Activated T-cell treated with anti-CD3 and anti-CD28 coated beads, Interleukin-2, amount 50 U/mL, for 4 hours (primary cell): ENCODE measurements around the gene SNX13. TPM values are rescaled to one million over a fixed set of nuclear protein-coding genes. Genes with fewer than 3 reads are reported as not detected.

ENCODE experiments used
- ATAC-seq, 2 donors: fragments of 200-7000 bp; cut with Tn5 transposase; one replicate each; pipeline ENCODE4 v1.10.0; 2021
- DNase-seq: peaks from one replicate; pipeline ENCODE4 v3.0.0-alpha.2; 2020
- H3K27me3 Mint-ChIP-seq: one replicate; pipeline ENCODE4 v1.8.0; 2021; ENCODE audit warnings: low read depth, mixed read lengths
- H3K36me3 Mint-ChIP-seq: one replicate; pipeline ENCODE4 v1.8.0; 2022; ENCODE audit warnings: mixed read lengths; ENCODE audit not compliant: insufficient read depth
- H3K4me1 Mint-ChIP-seq: one replicate; pipeline ENCODE4 v1.8.0; 2021; ENCODE audit warnings: low read depth, mixed read lengths
- H3K4me3 Mint-ChIP-seq: one replicate; pipeline ENCODE4 v1.8.0; 2021; ENCODE audit warnings: mild to moderate bottlenecking, moderate library complexity, mixed read lengths
- H3K9me3 Mint-ChIP-seq: one replicate; pipeline ENCODE4 v1.8.0; 2021; ENCODE audit warnings: mixed read lengths
- total RNA-seq, 3 donors: library from RNA; stranded (reverse); gene quantifications; one replicate each; pipeline ENCODE4 v1.2.1, GENCODE V29; 2021

Gene SNX13
- total RNA-seq, result 10 to 100 TPM; 20.8 to 23.7 (median 22.5) TPM

GRCh38 chr7:17940302-17940883 lies at the start of gene SNX13:
TSS of gene SNX13 (minus strand) at chr7:17940494. CDS start at chr7:17940295, 199 bp downstream.
- Mint-ChIP-seq H3K36me3 (peaks cover 1% of the 10 kb centered on the region), H3K4me3 (peak within 1 kb of the TSS; percentile 98), H3K9me3 (no peaks in the 10 kb centered on the region), H3K4me1 (peaks cover 42% of the 10 kb centered on the region), H3K27me3 (no peaks in the 10 kb centered on the region)
- ATAC-seq (peak; percentile 96 to 97), DNase-seq (peak; percentile 83)

GRCh38 chr7:17989546-17989945 lies 49.3 kb upstream of the SNX13 start:
- Mint-ChIP-seq H3K36me3 (no peaks in the 10 kb centered on the region), H3K4me1 (peaks cover 4% of the 10 kb centered on the region), H3K9me3 (no peaks in the 10 kb centered on the region), H3K4me3 (no peak overlapping the region), H3K27me3 (peaks cover 7% of the 10 kb centered on the region)
- ATAC-seq (no peak), DNase-seq (no peak)

GRCh38 chr7:17988858-17989257 lies 48.6 kb upstream of the SNX13 start:
- peaks cover 2% of the 10 kb centered on the region for H3K4me1 Mint-ChIP-seq
- no peaks in the 10 kb centered on the region for H3K36me3 Mint-ChIP-seq
- DNase-seq, result no peak
- H3K27me3 Mint-ChIP-seq, result peaks cover 7% of the 10 kb centered on the region
- no peak overlapping the region for H3K4me3 Mint-ChIP-seq
- no peaks in the 10 kb centered on the region for H3K9me3 Mint-ChIP-seq
- ATAC-seq, result no peak

- no peaks in the 10 kb centered on the region for H3K4me1 Mint-ChIP-seq
- DNase-seq, result no peak
- peaks cover 7% of the 10 kb centered on the region for H3K27me3 Mint-ChIP-seq
- no peaks in the 10 kb centered on the region for H3K9me3 Mint-ChIP-seq
- no peak overlapping the region for H3K4me3 Mint-ChIP-seq
- H3K36me3 Mint-ChIP-seq, result no peaks in the 10 kb centered on the region
- no peak for ATAC-seq
Measured at GRCh38 chr7:17988141-17988540, 47.8 kb upstream of the SNX13 start.

- Mint-ChIP-seq H3K4me3 (no peak overlapping the region), H3K36me3 (no peaks in the 10 kb centered on the region)
Measured at GRCh38 chr7:17986851-17987250, 46.6 kb upstream of the SNX13 start.

GRCh38 chr7:17985473-17986239 lies 45.4 kb upstream of the SNX13 start:
- H3K4me3 Mint-ChIP-seq, result no peak overlapping the region
- H3K4me1 Mint-ChIP-seq, result no peaks in the 10 kb centered on the region
- H3K27me3 Mint-ChIP-seq, result peaks cover 7% of the 10 kb centered on the region
- H3K9me3 Mint-ChIP-seq, result no peaks in the 10 kb centered on the region
- no peaks in the 10 kb centered on the region for H3K36me3 Mint-ChIP-seq
- DNase-seq, result no peak
- no peak for ATAC-seq

More at GRCh38 chr7:17986851-17987250, 46.6 kb upstream of the SNX13 start:
- Mint-ChIP-seq H3K4me1 (no peaks in the 10 kb centered on the region), H3K27me3 (peaks cover 7% of the 10 kb centered on the region), H3K9me3 (no peaks in the 10 kb centered on the region)
- DNase-seq, result no peak
- no peak for ATAC-seq

- Mint-ChIP-seq H3K4me3 (no peak overlapping the region), H3K27me3 (peaks cover 5% of the 10 kb centered on the region), H3K36me3 (no peaks in the 10 kb centered on the region), H3K9me3 (no peaks in the 10 kb centered on the region), H3K4me1 (no peaks in the 10 kb centered on the region)
- DNase-seq, result no peak
- no peak for ATAC-seq
Measured at GRCh38 chr7:17984288-17984687, 44.0 kb upstream of the SNX13 start.

- H3K4me3 Mint-ChIP-seq, result no peak overlapping the region
- no peaks in the 10 kb centered on the region for H3K4me1 Mint-ChIP-seq
- no peaks in the 10 kb centered on the region for H3K9me3 Mint-ChIP-seq
- no peak for ATAC-seq
- H3K36me3 Mint-ChIP-seq, result no peaks in the 10 kb centered on the region
- H3K27me3 Mint-ChIP-seq, result peaks cover 5% of the 10 kb centered on the region
- DNase-seq, result no peak
Measured at GRCh38 chr7:17983221-17984062, 43.1 kb upstream of the SNX13 start.

GRCh38 chr7:17976952-17977351 lies 36.7 kb upstream of the SNX13 start:
- no peak for ATAC-seq
- no peak for DNase-seq
- H3K36me3 Mint-ChIP-seq, result no peaks in the 10 kb centered on the region
- H3K9me3 Mint-ChIP-seq, result no peaks in the 10 kb centered on the region
- H3K27me3 Mint-ChIP-seq, result peaks cover 7% of the 10 kb centered on the region
- no peaks in the 10 kb centered on the region for H3K4me1 Mint-ChIP-seq
- no peak overlapping the region for H3K4me3 Mint-ChIP-seq

GRCh38 chr7:17971411-17971810 lies 31.1 kb upstream of the SNX13 start:
- Mint-ChIP-seq H3K27me3 (peaks cover 4% of the 10 kb centered on the region), H3K4me3 (no peak overlapping the region), H3K9me3 (no peaks in the 10 kb centered on the region), H3K36me3 (no peaks in the 10 kb centered on the region), H3K4me1 (no peaks in the 10 kb centered on the region)
- no peak for DNase-seq
- no peak for ATAC-seq

- Mint-ChIP-seq H3K9me3 (no peaks in the 10 kb centered on the region), H3K27me3 (peaks cover 4% of the 10 kb centered on the region), H3K4me1 (no peaks in the 10 kb centered on the region), H3K36me3 (no peaks in the 10 kb centered on the region), H3K4me3 (no peak overlapping the region)
- no peak for ATAC-seq
- DNase-seq, result no peak
Measured at GRCh38 chr7:17968791-17969715, 28.8 kb upstream of the SNX13 start.

- H3K36me3 Mint-ChIP-seq, result no peaks in the 10 kb centered on the region
- no peaks in the 10 kb centered on the region for H3K9me3 Mint-ChIP-seq
- peaks cover 4% of the 10 kb centered on the region for H3K27me3 Mint-ChIP-seq
- H3K4me3 Mint-ChIP-seq, result no peak overlapping the region
- no peaks in the 10 kb centered on the region for H3K4me1 Mint-ChIP-seq
- DNase-seq (no peak), ATAC-seq (no peak)
Measured at GRCh38 chr7:17966706-17967105, 26.4 kb upstream of the SNX13 start.

GRCh38 chr7:17965603-17966002 lies 25.3 kb upstream of the SNX13 start:
- H3K27me3 Mint-ChIP-seq, result peaks cover 4% of the 10 kb centered on the region
- DNase-seq (no peak), ATAC-seq (no peak)
- no peaks in the 10 kb centered on the region for H3K4me1 Mint-ChIP-seq
- H3K9me3 Mint-ChIP-seq, result no peaks in the 10 kb centered on the region
- no peaks in the 10 kb centered on the region for H3K36me3 Mint-ChIP-seq
- no peak overlapping the region for H3K4me3 Mint-ChIP-seq

GRCh38 chr7:17963281-17963680 lies 23.0 kb upstream of the SNX13 start:
- Mint-ChIP-seq H3K4me3 (no peak overlapping the region), H3K36me3 (no peaks in the 10 kb centered on the region), H3K4me1 (no peaks in the 10 kb centered on the region), H3K27me3 (peaks cover 4% of the 10 kb centered on the region), H3K9me3 (no peaks in the 10 kb centered on the region)
- no peak for ATAC-seq
- no peak for DNase-seq
